Adipose tissue (tissue), 3 donors: Measurements from ENCODE around the gene AFAP1L1. TPM values are rescaled to one million over a fixed set of nuclear protein-coding genes. Genes with fewer than 3 reads are reported as not detected.

Experiments
- polyA plus RNA-seq, 3 donors: library from polyadenylated mRNA; stranded (reverse); fragments of 200-250 nt; gene quantifications; one replicate each; pipeline ENCODE4 v1.2.3, GENCODE V29; 2013
- donor health status: healthy with polysubstance abuse.
- donor health status: Bipolar disorder and iron deficiency.
- donor health status: healthy.

The AFAP1L1 gene
- polyA plus RNA-seq, 3 donors, result 4.1 to 21.8 (median 16.8) TPM

Other genes with a start within 250 kb of the AFAP1L1 start
- under 1 TPM; 0.11 to 0.33 (median 0.22) TPM for gene SH3TC2, start 208.8 kb upstream of the AFAP1L1 start, polyA plus RNA-seq
- gene ABLIM3, start 130.4 kb upstream of the AFAP1L1 start, polyA plus RNA-seq, result 100 to 1,000 TPM in 1 of 3 donors, 10 to 100 TPM in 1, 1 to 10 TPM in 1; 5.4 to 148 (median 37.5) TPM
- 1 to 10 TPM; 2.8 to 6.0 (median 5.2) TPM for gene GRPEL2, start 73.6 kb downstream of the AFAP1L1 start, polyA plus RNA-seq
- 1 to 10 TPM; 2.0 to 3.5 (median 2.6) TPM for gene PCYOX1L, start 86.2 kb downstream of the AFAP1L1 start, polyA plus RNA-seq
- under 1 TPM in 2 of 3 donors, not detected in 1; 0.17 to 0.37 TPM for gene IL17B, start 107.4 kb downstream of the AFAP1L1 start, polyA plus RNA-seq